Measurements from ENCODE around the gene USP32. TPM values are rescaled to one million over a fixed set of nuclear protein-coding genes. Genes with fewer than 3 reads are reported as not detected.

Gene USP32
- total RNA-seq, 4 donors from 2014 or later, result 56.3 to 72.0 (median 60.9) TPM

GRCh38 chr17:60247836-60248461 lies 144.0 kb downstream of the USP32 start:
- no peak overlapping the region for H3K4me3 ChIP-seq (ENCODE audit: low read depth, poor library complexity, severe bottlenecking)
- 92 to 98% methylated on average over 7 of the region's 7 CpGs for WGBS, 2 donors
- no peak for TF ChIP-seq CTCF (IDR thresholded peaks at IDR 0.05)
- TF ChIP-seq POLR2A (IDR thresholded peaks at IDR 0.05), result no peak
- intact Hi-C loops (cut with DNase I; ENCODE audit: low total_unique reads), result no loop called here
- DNase-seq (ENCODE audit: low spot score in 2 of 2), result no peak

GRCh38 chr17:60244656-60245055 lies 147.3 kb downstream of the USP32 start:
- WGBS, 2 donors, result 95 to 97% methylated on average over 8 of the region's 8 CpGs
- intact Hi-C loops (cut with DNase I; ENCODE audit: low total_unique reads), result no loop called here
- TF ChIP-seq CTCF (IDR thresholded peaks at IDR 0.05), result no peak
- TF ChIP-seq POLR2A (IDR thresholded peaks at IDR 0.05), result no peak

GRCh38 chr17:60240290-60240689 lies 151.6 kb downstream of the USP32 start:
- TF ChIP-seq POLR2A (IDR thresholded peaks at IDR 0.05), result no peak
- no peak for TF ChIP-seq CTCF (IDR thresholded peaks at IDR 0.05)
- intact Hi-C loops (cut with DNase I; ENCODE audit: low total_unique reads), result no loop called here
- no peak for DNase-seq (ENCODE audit: low spot score in 2 of 2)
- H3K4me3 ChIP-seq (ENCODE audit: low read depth, poor library complexity, severe bottlenecking), result no peak overlapping the region
- 98% methylated on average over 3 of the region's 3 CpGs for WGBS, 2 donors

More at GRCh38 chr17:60244656-60245055, 147.3 kb downstream of the USP32 start:
- H3K4me3 ChIP-seq (ENCODE audit: low read depth, poor library complexity, severe bottlenecking), result no peak overlapping the region
- DNase-seq (ENCODE audit: low spot score in 2 of 2), result no peak

DNA sequence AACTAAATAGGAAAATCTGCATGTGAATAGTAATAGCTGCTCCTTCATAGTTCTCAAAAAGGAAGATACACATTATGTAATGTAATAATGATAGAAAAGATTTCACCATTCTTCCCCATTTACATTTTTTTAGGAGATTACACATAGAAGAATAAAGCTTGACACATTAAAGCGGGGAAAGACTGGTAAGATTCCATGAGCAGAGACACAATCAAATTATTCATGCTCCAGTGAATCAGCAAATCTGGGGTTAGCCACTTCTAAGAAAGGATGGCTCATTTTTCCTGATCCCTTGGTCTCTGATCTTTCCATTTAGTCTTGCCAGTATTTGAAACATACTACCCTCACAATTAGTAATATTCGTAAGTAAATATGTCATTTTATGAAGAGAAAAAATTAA lies 160.2 kb downstream of the USP32 start:
- TF ChIP-seq POLR2A (IDR thresholded peaks at IDR 0.05) (no peak), CTCF (IDR thresholded peaks at IDR 0.05) (no peak)
- intact Hi-C loops (cut with DNase I; ENCODE audit: low total_unique reads), result no loop called here
- no peak overlapping the region for H3K4me3 ChIP-seq (ENCODE audit: low read depth, poor library complexity, severe bottlenecking)
- WGBS, 2 donors, result 58 to 78% methylated on average over 2 of the region's 2 CpGs
- no peak for DNase-seq (ENCODE audit: low spot score in 2 of 2)

DNA sequence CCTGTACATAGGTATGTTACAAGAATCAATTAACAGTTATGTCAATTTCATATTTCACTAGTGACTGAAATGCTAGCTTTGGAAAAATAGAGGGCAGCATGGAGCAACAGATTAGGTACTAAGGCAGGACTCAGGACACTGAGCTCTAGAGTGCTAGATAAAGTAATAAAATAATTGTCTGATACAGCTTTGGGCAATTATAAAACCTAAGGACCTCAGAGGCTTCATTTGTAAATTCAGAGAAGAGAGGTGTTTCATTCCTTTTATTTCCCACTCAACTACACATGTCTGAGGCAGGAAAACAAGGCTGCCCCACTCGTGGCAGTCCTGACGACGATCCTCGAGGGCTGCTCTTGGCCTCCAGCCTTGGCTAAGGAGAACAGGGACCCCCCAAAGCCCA lies 160.7 kb downstream of the USP32 start:
- H3K4me3 ChIP-seq (ENCODE audit: low read depth, poor library complexity, severe bottlenecking), result no peak overlapping the region
- WGBS, 2 donors, result 88 to 93% methylated on average over 4 of the region's 4 CpGs
- TF ChIP-seq POLR2A (IDR thresholded peaks at IDR 0.05) (no peak), CTCF (IDR thresholded peaks at IDR 0.05) (no peak)
- no peak for DNase-seq (ENCODE audit: low spot score in 2 of 2)
- intact Hi-C loops (cut with DNase I; ENCODE audit: low total_unique reads), result no loop called here

DNA sequence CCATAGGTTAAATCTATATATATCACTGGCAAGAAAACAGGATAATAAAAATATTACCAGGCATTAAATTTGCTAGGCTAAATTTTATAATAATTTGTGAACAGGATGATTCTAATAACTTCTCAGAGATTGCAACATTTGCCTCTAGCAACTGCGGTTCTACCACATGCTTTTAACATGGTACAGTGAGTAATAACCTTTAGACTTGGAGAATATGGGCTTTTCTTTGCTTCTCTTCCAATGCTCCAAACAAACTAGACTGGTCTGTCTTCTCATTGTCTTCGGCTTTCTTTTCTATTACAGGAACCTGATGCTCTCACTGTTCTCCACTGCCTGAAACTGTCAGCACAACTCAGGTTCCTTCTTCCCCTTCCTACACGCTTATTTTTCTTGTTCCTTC lies 161.6 kb downstream of the USP32 start:
- H3K4me3 ChIP-seq (ENCODE audit: low read depth, poor library complexity, severe bottlenecking), result no peak overlapping the region
- TF ChIP-seq CTCF (IDR thresholded peaks at IDR 0.05) (no peak), POLR2A (IDR thresholded peaks at IDR 0.05) (no peak)
- WGBS, 2 donors, result 84 to 86% methylated on average over 3 of the region's 3 CpGs
- DNase-seq (ENCODE audit: low spot score in 2 of 2), result no peak
- intact Hi-C loops (cut with DNase I; ENCODE audit: low total_unique reads), result no loop called here
